GM19397 (cell line): Measurements from ENCODE around the gene GP1BB.
"Not testable (repeated sequence)": the region's sequence is repeated elsewhere in the genome, so short reads cannot be mapped to it uniquely, and the experiment has no call there.

ENCODE experiments used
- ATAC-seq: cut with Tn5 transposase; IDR thresholded peaks from one replicate; pipeline ENCODE4 v1.9.1; 2021; ENCODE audit warnings: mild to moderate bottlenecking, moderate library complexity; ENCODE audit not compliant: unreplicated experiment

GP1BB gene

GRCh38 chr22:19723232-19723982, at the start of gene GP1BB:
GP1BB (plus strand) TSS chr22:19723539; CDS start chr22:19723570, 31 bp downstream.
- no peak for ATAC-seq

- no peak for ATAC-seq
These were observed 49.7 kb upstream of the GP1BB start for GRCh38 chr22:19673660-19674059.

DNA sequence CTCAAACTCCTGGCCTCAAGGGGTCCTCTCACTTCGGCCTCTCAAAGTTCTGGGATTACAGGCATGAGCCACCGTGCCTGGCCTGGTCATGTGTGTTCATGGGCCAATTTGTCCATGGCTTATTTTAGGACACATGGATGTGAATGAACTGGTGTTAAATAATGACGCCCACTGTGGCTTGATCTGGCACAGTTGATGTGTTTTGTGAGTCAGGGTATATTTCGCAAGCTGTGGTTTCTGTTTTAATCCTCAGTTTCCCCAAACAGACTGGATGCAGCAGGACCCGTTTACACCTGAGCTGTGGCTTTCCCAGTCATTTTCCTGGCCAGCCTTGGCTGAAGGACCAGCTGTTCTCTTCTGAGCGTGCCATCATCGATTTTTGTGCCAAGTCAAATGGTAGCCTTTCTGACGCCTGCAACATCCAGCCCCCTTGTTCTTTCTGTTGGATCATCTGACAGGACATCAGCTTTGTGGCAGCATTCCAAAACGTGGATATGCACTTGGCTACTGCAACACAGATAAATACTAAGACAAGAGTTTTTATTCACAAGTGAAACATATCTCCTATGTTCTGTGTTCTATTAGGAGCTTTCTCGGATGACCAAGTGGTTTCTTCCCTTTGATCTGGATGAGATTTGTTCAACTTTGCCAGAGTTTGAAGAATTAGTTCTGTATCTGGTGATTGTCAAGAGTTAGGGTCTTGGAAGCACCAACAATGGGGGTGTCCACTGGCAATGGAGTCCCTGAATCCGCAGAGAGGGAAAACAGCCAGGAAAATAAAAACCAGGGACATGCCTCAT, 49.0 kb upstream of the GP1BB start:
- no peak for ATAC-seq

DNA sequence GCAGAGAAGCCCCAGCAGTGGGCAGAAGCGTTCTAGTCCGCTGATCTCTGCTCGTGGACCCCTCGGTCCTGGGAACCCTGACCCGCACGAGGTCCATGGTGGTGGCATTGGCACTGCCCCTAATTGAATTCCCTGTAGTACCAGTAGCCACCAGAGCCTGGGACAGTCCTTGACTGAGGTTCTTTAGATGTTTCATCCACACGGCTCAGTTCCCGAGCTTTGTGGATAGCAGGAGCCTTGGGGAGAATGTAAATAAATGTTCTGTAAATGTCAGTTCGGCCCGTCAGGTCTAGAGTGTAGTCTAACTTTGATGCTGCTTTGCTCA, 48.4 kb upstream of the GP1BB start:
- ATAC-seq = no peak

DNA sequence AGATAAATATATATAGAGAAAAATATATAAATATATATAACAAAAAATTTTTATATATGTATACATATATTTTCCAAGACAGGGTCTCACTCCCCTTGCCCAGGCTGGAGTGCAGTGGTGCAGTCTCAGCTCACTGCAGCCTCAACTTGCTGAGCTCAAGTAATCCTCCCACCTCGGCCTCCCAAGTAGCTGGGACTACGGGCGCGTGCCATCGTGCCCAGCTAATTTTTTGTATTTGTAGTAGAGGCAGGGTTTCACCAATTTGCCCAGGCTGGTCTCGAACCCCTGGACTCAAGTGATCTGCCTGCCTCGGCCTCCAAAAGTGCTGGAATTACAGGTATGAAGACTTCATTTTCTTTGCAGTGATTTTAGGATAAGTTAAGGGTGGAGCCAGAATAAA, 47.9 kb upstream of the GP1BB start:
- ATAC-seq = no peak

GRCh38 chr22:19676437-19676836, 46.9 kb upstream of the GP1BB start:
- not testable (repeated sequence) for ATAC-seq

GRCh38 chr22:19678949-19679521, 44.3 kb upstream of the GP1BB start:
- no peak for ATAC-seq

GRCh38 chr22:19679522-19680101, 43.7 kb upstream of the GP1BB start:
- ATAC-seq = no peak

- ATAC-seq = no peak
These were observed 43.0 kb upstream of the GP1BB start for GRCh38 chr22:19680287-19680881.

DNA sequence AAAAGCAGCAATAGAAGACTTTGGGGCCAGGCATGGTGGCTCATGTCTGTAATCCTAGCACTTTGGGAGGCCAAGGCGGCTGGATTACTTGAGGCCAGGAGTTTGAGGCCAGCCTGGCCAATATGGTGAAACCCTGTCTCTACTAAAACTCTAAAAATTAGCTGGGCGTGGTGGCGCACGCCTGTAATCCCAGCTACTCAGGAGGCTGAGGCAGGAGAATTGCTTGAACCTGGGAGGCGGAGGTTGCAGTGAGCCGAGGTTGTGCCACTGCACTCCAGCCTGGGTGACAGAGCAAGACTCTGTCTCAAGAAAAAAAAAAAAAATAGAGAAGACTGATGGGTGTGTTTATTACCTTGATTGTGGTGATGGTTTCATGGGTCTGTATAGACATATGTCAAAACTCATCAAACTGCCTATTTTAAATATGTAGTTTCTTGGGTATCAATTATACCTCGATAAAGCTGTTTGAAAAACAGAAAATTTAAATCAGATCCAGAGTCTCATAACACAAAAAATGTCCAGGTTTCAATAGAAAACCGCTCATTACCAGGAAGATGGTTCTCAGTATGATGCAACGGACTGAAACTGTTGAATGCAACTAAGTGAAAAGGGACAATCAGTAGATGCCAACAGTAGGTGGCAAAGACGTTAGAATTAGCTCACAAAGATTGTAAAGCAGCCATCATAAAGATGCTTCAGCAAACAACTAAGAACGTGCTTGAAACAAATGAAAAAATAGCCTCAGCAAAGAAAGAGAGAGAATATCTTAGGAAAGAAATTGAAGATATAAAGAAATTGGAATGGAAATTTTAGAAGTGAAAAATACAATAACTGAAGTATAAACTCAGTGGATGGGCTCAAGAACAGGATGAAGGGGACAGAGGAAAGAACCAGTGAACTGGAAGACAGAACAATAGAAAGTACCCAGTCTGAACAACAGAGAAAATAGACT, 42.2 kb upstream of the GP1BB start:
- ATAC-seq = no peak

GRCh38 chr22:19681863-19682245, 41.5 kb upstream of the GP1BB start:
- ATAC-seq = no peak

- no peak for ATAC-seq
These were observed 36.4 kb upstream of the GP1BB start for GRCh38 chr22:19686946-19687345.

- no peak for ATAC-seq
These were observed 35.6 kb upstream of the GP1BB start for GRCh38 chr22:19687561-19688300.

GRCh38 chr22:19688301-19689290, 34.7 kb upstream of the GP1BB start:
- ATAC-seq = no peak

DNA sequence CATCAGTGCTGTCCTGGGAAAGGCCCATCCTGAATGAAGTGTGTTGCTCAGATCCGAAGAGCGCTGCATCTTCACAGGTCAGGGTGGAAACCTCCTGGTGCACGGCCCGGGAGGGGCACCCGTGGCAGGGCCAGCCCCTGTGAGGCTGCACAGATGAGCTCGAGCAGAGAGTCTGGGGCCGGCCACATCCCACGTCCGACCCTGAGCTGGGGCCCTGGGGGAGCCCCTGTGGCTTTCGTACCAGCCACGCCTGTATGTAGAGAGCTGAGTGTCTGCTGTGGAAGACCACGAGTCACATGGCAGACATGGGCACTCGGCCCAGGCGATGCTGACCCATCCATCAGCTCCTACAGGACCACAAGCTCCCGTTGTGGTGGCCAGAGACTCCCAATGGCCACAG, 33.9 kb upstream of the GP1BB start:
- no peak for ATAC-seq

GRCh38 chr22:19691007-19691720, 32.2 kb upstream of the GP1BB start:
- no peak for ATAC-seq

DNA sequence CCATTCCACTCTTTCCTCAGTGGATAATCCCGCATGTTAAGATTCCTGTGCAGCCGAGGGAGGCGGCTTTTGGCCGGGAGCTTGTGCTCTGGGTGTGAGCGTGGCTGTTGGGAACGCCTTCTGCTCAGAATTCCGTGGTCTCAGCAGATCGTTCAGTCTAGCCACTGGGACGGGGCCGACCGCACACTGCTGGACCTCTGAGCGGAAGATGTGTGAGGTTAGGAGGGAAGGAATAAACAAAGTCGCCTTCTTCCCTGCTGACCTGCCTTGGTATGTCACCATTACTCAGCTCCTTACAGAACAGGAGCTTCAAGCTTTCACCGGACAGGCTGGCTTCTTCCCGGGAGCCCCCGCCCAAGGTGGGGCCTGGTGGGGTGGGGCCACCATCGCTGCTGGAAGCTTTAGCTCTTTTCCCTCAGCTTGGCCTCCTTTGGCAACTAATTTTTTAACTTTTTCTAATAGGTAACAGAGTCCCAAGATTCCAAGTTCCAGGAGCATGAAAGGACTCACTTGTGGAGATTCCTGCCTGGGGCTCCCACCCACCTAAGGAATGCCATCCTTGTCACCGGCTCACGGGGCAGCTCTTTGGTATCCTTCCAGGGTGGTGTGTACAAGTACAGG, 31.5 kb upstream of the GP1BB start:
- no peak for ATAC-seq
